MCF 10A (cell line): Measurements from ENCODE around the gene STPG1. TPM values are rescaled to one million over a fixed set of nuclear protein-coding genes. Genes with fewer than 3 reads are reported as not detected.

Experiments used
- BruUV-seq: library from RNA; stranded (reverse); fragments of 400-500 nt; replicated peaks from 2 replicates; lab custom pipeline; 2021; lab: Mats Ljungman, UMichigan
- CTCF ChIA-PET: fragments of 300-600 bp; sonication (Branson Sonifier 250); formaldehyde crosslinking; extraction: SDS; loops from one replicate; lab custom pipeline; 2021; ENCODE audit warnings: antibody characterized with exemption, inconsistent platforms; lab: Yijun Ruan, JAX
- POLR2A ChIA-PET: fragments of 300-600, 350-650 bp; sonication (Branson Sonifier 250); formaldehyde crosslinking; extraction: SDS; loops from one replicate; lab custom pipeline; 2020; ENCODE audit warnings: antibody characterized with exemption, inconsistent platforms; lab: Yijun Ruan, JAX
- DNase-seq: peaks from one replicate; pipeline ENCODE4 v3.0.0-alpha.2; 2018; ENCODE audit not compliant: unreplicated experiment
- H3K27ac Mint-ChIP-seq: one replicate; pipeline ENCODE4 v1.8.0; 2022; ENCODE audit warnings: mild to moderate bottlenecking, low read depth, mixed read lengths; ENCODE audit not compliant: unreplicated experiment
- H3K27me3 Mint-ChIP-seq: one replicate; pipeline ENCODE4 v1.8.0; 2022; ENCODE audit warnings: mixed read lengths; ENCODE audit not compliant: insufficient read depth, unreplicated experiment
- H3K36me3 Mint-ChIP-seq: one replicate; pipeline ENCODE4 v1.8.0; 2022; ENCODE audit warnings: mild to moderate bottlenecking, moderate library complexity, mixed read lengths; ENCODE audit not compliant: insufficient read depth, unreplicated experiment
- H3K4me1 Mint-ChIP-seq: one replicate; pipeline ENCODE4 v1.8.0; 2022; ENCODE audit warnings: mixed read lengths; ENCODE audit not compliant: insufficient read depth, unreplicated experiment
- H3K4me3 Mint-ChIP-seq: one replicate; pipeline ENCODE4 v1.8.0; 2022; ENCODE audit warnings: mild to moderate bottlenecking, moderate library complexity, mixed read lengths; ENCODE audit not compliant: unreplicated experiment
- H3K9me3 Mint-ChIP-seq: one replicate; pipeline ENCODE4 v1.8.0; 2022; ENCODE audit warnings: mixed read lengths; ENCODE audit not compliant: unreplicated experiment
- CTCF ChIP-seq: fragments of 200-600 bp; IDR thresholded peaks from one replicate; pipeline ENCODE4 v1.8.0; 2022; ENCODE audit warnings: antibody characterized with exemption, mild to moderate bottlenecking; ENCODE audit not compliant: unreplicated experiment
- intact Hi-C: fragments of 100-400 bp; cut with micrococcal nuclease; formaldehyde crosslinking; loops from 2 replicates; pipeline ENCODE4 v1.14.1; 2022
- total RNA-seq: library from RNA; stranded (reverse); gene quantifications from 2 replicates; pipeline ENCODE4 v1.2.3, GENCODE V29; 2022

STPG1 gene
- total RNA-seq, 1 experiment from 2014 or later = 19.7 TPM

GRCh38 chr1:24329797-24330543 is 83.6 kb downstream of the STPG1 start:
- peaks cover 13% of the 10 kb centered on the region for H3K4me1 Mint-ChIP-seq
- DNase-seq = no peak
- intact Hi-C loops = no loop called here
- no peaks in the 10 kb centered on the region for H3K27me3 Mint-ChIP-seq
- CTCF ChIA-PET = interaction anchor here (0.5 to 1.9 kb wide), 4 partner anchors 9 to 128 kb away, joined by 3 to 9 read pairs (median 4); no protein-coding TSS in a partner anchor
- no peaks in the 10 kb centered on the region for H3K36me3 Mint-ChIP-seq
- H3K27ac Mint-ChIP-seq = no peak overlapping the region
- POLR2A ChIA-PET = interaction anchor here (0.8 to 2.4 kb wide), 5 partner anchors 8 to 50 kb away, joined by 3 to 11 read pairs (median 5); partner anchors contain the start of gene GRHL3
- TF ChIP-seq CTCF = no peak
- no TSS peak for BruUV-seq
- no peaks in the 10 kb centered on the region for H3K9me3 Mint-ChIP-seq
- no peak overlapping the region for H3K4me3 Mint-ChIP-seq

GRCh38 chr1:24329331-24329730 is 84.3 kb downstream of the STPG1 start:
- CTCF ChIA-PET = no interaction called here
- no peak overlapping the region for H3K27ac Mint-ChIP-seq
- H3K9me3 Mint-ChIP-seq = no peaks in the 10 kb centered on the region
- H3K27me3 Mint-ChIP-seq = no peaks in the 10 kb centered on the region
- H3K36me3 Mint-ChIP-seq = no peaks in the 10 kb centered on the region
- DNase-seq = no peak
- intact Hi-C loops = no loop called here
- H3K4me3 Mint-ChIP-seq = no peak overlapping the region
- no peak for TF ChIP-seq CTCF
- BruUV-seq = no TSS peak
- peaks cover 13% of the 10 kb centered on the region for H3K4me1 Mint-ChIP-seq
- POLR2A ChIA-PET = interaction anchor here (1.3 to 2.0 kb wide), 2 partner anchors 9 to 35 kb away, joined by 3 to 8 read pairs; partner anchors contain the start of gene GRHL3

GRCh38 chr1:24327891-24328290 is 85.7 kb downstream of the STPG1 start:
- no TSS peak for BruUV-seq
- POLR2A ChIA-PET = no interaction called here
- no peaks in the 10 kb centered on the region for H3K36me3 Mint-ChIP-seq
- no peak for DNase-seq
- H3K9me3 Mint-ChIP-seq = no peaks in the 10 kb centered on the region
- no peaks in the 10 kb centered on the region for H3K27me3 Mint-ChIP-seq
- no peak for TF ChIP-seq CTCF
- H3K4me1 Mint-ChIP-seq = peaks cover 23% of the 10 kb centered on the region
- intact Hi-C loops = no loop called here
- CTCF ChIA-PET = interaction anchor here (1.0 kb wide), 1 partner anchor 64 kb away, joined by 3 read pairs; no protein-coding TSS in a partner anchor
- no peak overlapping the region for H3K4me3 Mint-ChIP-seq
- H3K27ac Mint-ChIP-seq = no peak overlapping the region

- no peak overlapping the region for H3K4me3 Mint-ChIP-seq
- CTCF ChIA-PET = interaction anchor here (1.0 kb wide), 1 partner anchor 64 kb away, joined by 3 read pairs; no protein-coding TSS in a partner anchor
- TF ChIP-seq CTCF = no peak
Observed at GRCh38 chr1:24327486-24327885, 86.1 kb downstream of the STPG1 start.

More at GRCh38 chr1:24327486-24327885, 86.1 kb downstream of the STPG1 start:
- DNase-seq = no peak
- Mint-ChIP-seq H3K4me1 (peaks cover 27% of the 10 kb centered on the region), H3K36me3 (no peaks in the 10 kb centered on the region), H3K9me3 (no peaks in the 10 kb centered on the region), H3K27me3 (no peaks in the 10 kb centered on the region), H3K27ac (no peak overlapping the region)
- POLR2A ChIA-PET = no interaction called here
- no TSS peak for BruUV-seq
- intact Hi-C loops = no loop called here
